Muscle of leg (tissue), 11 donors: Measurements from ENCODE around the gene PARP4. TPM values are rescaled to one million over a fixed set of nuclear protein-coding genes. Genes with fewer than 3 reads are reported as not detected.
A peak's percentile ranks its signal among the peaks of the same experiment; 100 is the strongest.

Experiments used
- DNase-seq: peaks from one replicate; pipeline ENCODE4 v3.0.0; 2013
- H3K27ac ChIP-seq: one replicate; pipeline ENCODE4 v1.5.1; 2013; ENCODE audit warnings: mild to moderate bottlenecking, low read length, control low read depth
- H3K27me3 ChIP-seq: one replicate; pipeline ENCODE4 v1.6.1; 2013; ENCODE audit warnings: low read length; ENCODE audit not compliant: control insufficient read depth, insufficient read depth
- H3K36me3 ChIP-seq: one replicate; pipeline ENCODE4 v1.6.1; 2013; ENCODE audit warnings: low read length; ENCODE audit not compliant: control insufficient read depth, insufficient read depth
- H3K4me1 ChIP-seq: one replicate; pipeline ENCODE4 v1.6.1; 2013; ENCODE audit warnings: low read length; ENCODE audit not compliant: control insufficient read depth, insufficient read depth
- H3K4me3 ChIP-seq: one replicate; pipeline ENCODE4 v1.5.1; 2013; ENCODE audit warnings: low read length, control low read depth
- H3K9me3 ChIP-seq: replicated peaks from 2 replicates; pipeline ENCODE4 v1.6.1; 2013; ENCODE audit warnings: low read depth, low read length; ENCODE audit not compliant: control insufficient read depth
- WGBS: methylation state at CpG from one replicate; pipeline ENCODE4 v1.1.5; 2013; ENCODE audit warnings: missing lambda C conversion rate; ENCODE audit not compliant: insufficient coverage; 5-methylcytosine and 5-hydroxymethylcytosine counted together
- polyA plus RNA-seq, 8 donors: library from polyadenylated mRNA; unstranded; fragments of 120-200 nt; gene quantifications; one replicate each; pipeline versions ENCODE4 v1.2.1 to v1.2.3, GENCODE V29; 2013; ENCODE audit warnings: inconsistent platforms in 1 of 8, low replicate concordance in 1 of 8; ENCODE audit not compliant: insufficient read length in 8 of 8, insufficient read depth in 1 of 8
- total RNA-seq: library from RNA; stranded (reverse); fragments of 120-200 nt; gene quantifications from one replicate; pipeline ENCODE4 v1.2.4, GENCODE V29; 2013

The PARP4 gene
- total and polyA plus RNA-seq, 9 donors, result 20.0 to 30.9 (median 24.9) TPM

DNA sequence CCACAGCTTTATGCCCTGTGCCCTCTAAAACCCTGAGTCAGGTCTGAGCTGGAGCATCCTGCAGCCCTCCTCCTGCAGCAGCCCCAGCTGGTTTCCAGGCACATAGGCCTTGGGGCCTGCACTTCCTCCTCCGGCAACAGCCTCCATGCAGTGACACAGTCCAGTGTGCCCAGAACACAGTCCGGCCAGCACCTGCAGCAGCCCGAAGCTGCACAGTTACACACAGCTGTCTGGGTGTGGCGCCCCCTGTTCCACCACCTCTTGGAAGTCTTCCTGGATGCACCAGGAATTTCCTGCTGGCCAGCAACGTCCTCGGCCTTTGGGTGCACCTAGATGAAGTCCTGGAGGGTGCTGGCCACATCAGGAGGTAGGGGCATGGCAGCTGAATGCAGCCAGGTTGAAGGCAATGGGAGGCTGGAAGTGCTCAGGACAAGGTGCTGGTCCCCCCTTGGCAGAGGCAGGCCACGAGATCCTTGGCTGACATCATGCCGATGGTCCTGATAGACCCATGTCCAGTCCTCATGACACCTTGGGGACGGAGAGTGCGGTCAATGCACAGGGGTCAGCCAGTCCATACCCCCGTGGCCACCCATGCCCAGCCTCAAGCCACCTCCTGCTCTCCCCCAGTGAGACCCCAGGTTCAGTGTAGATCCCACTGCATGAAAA is 27.1 kb upstream of the PARP4 start:
- H3K4me3 ChIP-seq, result no peak overlapping the region

DNA sequence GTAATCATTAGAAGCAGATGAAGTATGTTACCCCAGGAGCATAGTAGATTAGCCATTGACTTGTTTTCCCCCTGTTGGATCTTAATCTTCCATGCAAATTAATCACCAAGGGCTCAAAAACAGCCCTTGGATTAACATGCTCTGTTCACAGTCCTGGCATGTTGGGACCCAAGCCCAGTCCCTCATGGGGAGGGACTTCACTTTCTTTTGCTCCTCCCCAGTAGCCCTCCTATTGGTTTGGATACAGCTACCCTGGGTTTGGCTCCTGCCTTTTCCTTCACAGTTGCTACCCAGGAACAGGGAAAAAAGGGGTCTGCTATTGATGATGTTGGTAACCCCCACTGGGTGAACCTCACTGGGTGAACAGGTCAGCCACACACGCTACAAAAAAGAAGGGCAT is 16.9 kb upstream of the PARP4 start:
- Histone ChIP-seq H3K9me3 (no peaks in the 10 kb centered on the region), H3K4me1 (no peaks in the 10 kb centered on the region), H3K27ac (no peak overlapping the region), H3K36me3 (no peaks in the 10 kb centered on the region), H3K4me3 (no peak overlapping the region), H3K27me3 (no peaks in the 10 kb centered on the region)
- no peak for DNase-seq
- 86% methylated on average over 1 of the region's 1 CpG for WGBS

More for the DNA sequence above, 27.1 kb upstream of the PARP4 start:
- no peaks in the 10 kb centered on the region for H3K36me3 ChIP-seq
- 77% methylated on average over 11 of the region's 11 CpGs for WGBS
- no peak for DNase-seq
- H3K27ac ChIP-seq, result no peak overlapping the region
- peaks cover 4% of the 10 kb centered on the region for H3K4me1 ChIP-seq
- peaks cover 24% of the 10 kb centered on the region for H3K27me3 ChIP-seq
- H3K9me3 ChIP-seq, result no peaks in the 10 kb centered on the region

- no peak for DNase-seq
- no peak overlapping the region for H3K4me3 ChIP-seq
Observed at GRCh38 chr13:24528816-24529398, 16.3 kb upstream of the PARP4 start.

GRCh38 chr13:24527266-24527775 is 14.7 kb upstream of the PARP4 start:
- no peak for DNase-seq
- Histone ChIP-seq H3K27ac (no peak overlapping the region), H3K9me3 (no peaks in the 10 kb centered on the region), H3K4me3 (no peak overlapping the region), H3K4me1 (no peaks in the 10 kb centered on the region), H3K36me3 (no peaks in the 10 kb centered on the region), H3K27me3 (no peaks in the 10 kb centered on the region)
- WGBS, result 81% methylated on average over 3 of the region's 6 CpGs

More at GRCh38 chr13:24528816-24529398, 16.3 kb upstream of the PARP4 start:
- Histone ChIP-seq H3K4me1 (no peaks in the 10 kb centered on the region), H3K27ac (no peak overlapping the region), H3K27me3 (no peaks in the 10 kb centered on the region), H3K36me3 (no peaks in the 10 kb centered on the region), H3K9me3 (no peaks in the 10 kb centered on the region)
- WGBS, result 48% methylated on average over 4 of the region's 4 CpGs

- no CpG with 5 or more reads among the region's 1 CpG for WGBS
- Histone ChIP-seq H3K27ac (no peak overlapping the region), H3K9me3 (no peaks in the 10 kb centered on the region), H3K4me3 (no peak overlapping the region), H3K27me3 (no peaks in the 10 kb centered on the region), H3K4me1 (no peaks in the 10 kb centered on the region), H3K36me3 (no peaks in the 10 kb centered on the region)
- DNase-seq, result no peak
Observed at GRCh38 chr13:24520733-24521132, 8.2 kb upstream of the PARP4 start.

DNA sequence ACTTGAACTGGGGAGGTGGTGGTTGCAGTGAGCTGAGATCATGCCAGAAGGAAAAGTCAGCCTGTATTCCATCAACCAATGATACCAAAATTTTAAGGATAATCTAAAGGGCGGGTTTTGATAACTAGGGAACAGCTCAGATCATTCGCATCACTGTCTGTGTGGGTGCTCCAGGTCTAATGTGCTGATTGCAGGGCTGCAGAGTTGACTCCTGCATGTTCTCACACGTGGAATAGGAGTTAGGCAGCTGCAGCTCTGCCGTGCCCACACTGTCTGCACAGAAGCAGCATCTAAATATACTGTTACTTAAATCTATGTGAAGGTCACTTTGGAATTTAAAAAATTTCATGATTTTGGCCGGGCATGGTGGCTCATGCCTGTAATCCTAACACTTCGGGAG is 4.3 kb upstream of the PARP4 start:
- H3K9me3 ChIP-seq, result no peaks in the 10 kb centered on the region
- no peak for DNase-seq
- no peaks in the 10 kb centered on the region for H3K4me1 ChIP-seq
- no peak overlapping the region for H3K4me3 ChIP-seq
- WGBS, result 83% methylated on average over 4 of the region's 6 CpGs
- no peak overlapping the region for H3K27ac ChIP-seq
- H3K36me3 ChIP-seq, result no peaks in the 10 kb centered on the region
- H3K27me3 ChIP-seq, result no peaks in the 10 kb centered on the region

GRCh38 chr13:24512908-24513213 is 283 bp upstream of the PARP4 start:
- peak overlapping the region; percentile 81 for H3K4me3 ChIP-seq
- no peaks in the 10 kb centered on the region for H3K27me3 ChIP-seq
- WGBS, result 1% methylated on average over 10 of the region's 10 CpGs
- DNase-seq, result no peak
- no peaks in the 10 kb centered on the region for H3K9me3 ChIP-seq
- peaks cover 4% of the 10 kb centered on the region for H3K4me1 ChIP-seq
- peak overlapping the region; percentile 72 for H3K27ac ChIP-seq
- no peaks in the 10 kb centered on the region for H3K36me3 ChIP-seq

GRCh38 chr13:24511816-24512196 is 772 bp downstream of the PARP4 start:
- no peak for DNase-seq
- peaks cover 4% of the 10 kb centered on the region for H3K4me1 ChIP-seq
- peak overlapping the region; percentile 91 for H3K27ac ChIP-seq
- 7% methylated on average over 3 of the region's 6 CpGs for WGBS
- peak overlapping the region; percentile 81 for H3K4me3 ChIP-seq
- no peaks in the 10 kb centered on the region for H3K36me3 ChIP-seq
- no peaks in the 10 kb centered on the region for H3K9me3 ChIP-seq
- no peaks in the 10 kb centered on the region for H3K27me3 ChIP-seq

- H3K27ac ChIP-seq, result peak overlapping the region; percentile 91
- no peaks in the 10 kb centered on the region for H3K9me3 ChIP-seq
- peak; percentile 33 for DNase-seq
- 60% methylated on average over 11 of the region's 22 CpGs for WGBS
- H3K27me3 ChIP-seq, result no peaks in the 10 kb centered on the region
- H3K4me3 ChIP-seq, result peak overlapping the region; percentile 81
- H3K4me1 ChIP-seq, result peaks cover 4% of the 10 kb centered on the region
- no peaks in the 10 kb centered on the region for H3K36me3 ChIP-seq
Observed at GRCh38 chr13:24511019-24511815, 1.4 kb downstream of the PARP4 start.

GRCh38 chr13:24506698-24507335 is 5.8 kb downstream of the PARP4 start:
- no peaks in the 10 kb centered on the region for H3K9me3 ChIP-seq
- DNase-seq, result no peak
- H3K27ac ChIP-seq, result no peak overlapping the region
- H3K27me3 ChIP-seq, result no peaks in the 10 kb centered on the region
- H3K4me1 ChIP-seq, result peaks cover 4% of the 10 kb centered on the region
- H3K36me3 ChIP-seq, result peaks cover 8% of the 10 kb centered on the region
- 97% methylated on average over 45 of the region's 50 CpGs for WGBS
- no peak overlapping the region for H3K4me3 ChIP-seq
